Panc1 (cell line): Measurements from ENCODE around the gene ADORA1. TPM values are rescaled to one million over a fixed set of nuclear protein-coding genes. Genes with fewer than 3 reads are reported as not detected.

Experiments
- ATAC-seq: fragments of 200-7000 bp; cut with Tn5 transposase; 2 replicates; pipeline ENCODE4 v1.9.1; 2020; ENCODE audit warnings: mild to moderate bottlenecking, moderate library complexity
- BruUV-seq: library from RNA; stranded (reverse); fragments of 400-500 nt; replicated peaks from 2 replicates; lab custom pipeline; 2021; lab: Mats Ljungman, UMichigan
- CTCF ChIA-PET: fragments of 300-600 bp; sonication (Branson Sonifier 250); formaldehyde crosslinking; loops from one replicate; lab custom pipeline; 2022; ENCODE audit warnings: antibody characterized with exemption; lab: Charles Lee
- POLR2A ChIA-PET: fragments of 300-600 bp; sonication (Branson Sonifier 250); formaldehyde crosslinking; loops from one replicate; lab custom pipeline; 2022; ENCODE audit warnings: antibody characterized with exemption; lab: Charles Lee
- DNase-seq: peaks from one replicate; pipeline ENCODE4 v3.0.0-alpha.2; 2010; ENCODE audit warnings: low read depth, low spot score
- H3K27ac ChIP-seq: 2 replicates; pipeline ENCODE4 v1.5.1; 2011; ENCODE audit warnings: mild to moderate bottlenecking, low read length, inconsistent platforms
- H3K27me3 ChIP-seq: fragments of 200-500 bp; sonication (Bioruptor generic); 2 replicates; pipeline ENCODE4 v1.6.0; 2014; ENCODE audit warnings: low read length, inconsistent platforms; ENCODE audit not compliant: control insufficient read depth, insufficient read depth
- H3K36me3 ChIP-seq: fragments of 200-500 bp; sonication (Bioruptor generic); 2 replicates; pipeline ENCODE4 v1.5.1; 2014; ENCODE audit warnings: inconsistent platforms, mild to moderate bottlenecking, low read length, moderate library complexity; ENCODE audit not compliant: control insufficient read depth, insufficient read depth
- H3K4me1 ChIP-seq: 2 replicates; pipeline ENCODE4 v1.5.1; 2011; ENCODE audit warnings: inconsistent platforms, mild to moderate bottlenecking, low read length, moderate library complexity; ENCODE audit not compliant: control insufficient read depth, insufficient read depth
- H3K4me3 ChIP-seq, 2 experiments: 2 replicates each; pipeline ENCODE4 v1.5.1; 2011 to 2012; ENCODE audit warnings: low read depth in 2 of 2, low read length in 2 of 2, mild to moderate bottlenecking in 2 of 2, inconsistent platforms in 1 of 2, moderate library complexity in 1 of 2
- H3K9me3 ChIP-seq: fragments of 200-500 bp; sonication (Bioruptor generic); 2 replicates; pipeline ENCODE4 v1.5.1; 2014; ENCODE audit warnings: low read depth, mild to moderate bottlenecking, inconsistent platforms, low read length, moderate library complexity; ENCODE audit not compliant: control insufficient read depth, insufficient read depth
- POLR2AphosphoS5 ChIP-seq: IDR thresholded peaks from 2 replicates; pipeline ENCODE4 v1.6.1; 2012; ENCODE audit warnings: mild to moderate bottlenecking, low read depth, low read length, moderate library complexity
- SIN3A ChIP-seq: IDR thresholded peaks from 2 replicates; pipeline ENCODE4 v1.6.1; 2012; ENCODE audit warnings: low read depth, mild to moderate bottlenecking, low read length, moderate library complexity, borderline replicate concordance; ENCODE audit not compliant: insufficient read depth
- TCF7L2 ChIP-seq: IDR thresholded peaks from 2 replicates; pipeline ENCODE4 v1.6.1; 2011; ENCODE audit warnings: mild to moderate bottlenecking, low read depth, low read length, inconsistent platforms
- in situ Hi-C: cut with HindIII; loops from 2 replicates; pipeline ENCODE4 v1.10.0; 2016; ENCODE audit warnings: low sequenced_read_pairs, low pct_unique_long_range_greater_than_20kb
- intact Hi-C: fragments of 100-400 bp; cut with micrococcal nuclease; formaldehyde crosslinking; loops from one replicate; pipeline ENCODE4 v1.10.0; 2022; ENCODE audit not compliant: unreplicated experiment
- total RNA-seq: library from RNA; stranded (reverse); gene quantifications from one replicate; pipeline ENCODE4 v1.2.1, GENCODE V29; 2021; ENCODE audit not compliant: unreplicated experiment
- TF ChIP-seq, protein P1 (sequence below): fragments of 450-650 bp; IDR thresholded peaks from 2 replicates; pipeline ENCODE4 v1.5.1; 2017; ENCODE audit warnings: mild to moderate bottlenecking
- TF ChIP-seq, protein P2 (sequence below), 2 experiments: IDR thresholded peaks; 2 replicates each; pipeline ENCODE4 v1.6.1; 2011 to 2012; ENCODE audit warnings: low read depth in 2 of 2, control low read depth in 1 of 2, low read length in 1 of 2, mild to moderate bottlenecking in 1 of 2, moderate library complexity in 1 of 2; ENCODE audit not compliant: insufficient read depth in 1 of 2

ADORA1 gene
- total RNA-seq, 1 experiment from 2014 or later: 8.5 TPM

DNA sequence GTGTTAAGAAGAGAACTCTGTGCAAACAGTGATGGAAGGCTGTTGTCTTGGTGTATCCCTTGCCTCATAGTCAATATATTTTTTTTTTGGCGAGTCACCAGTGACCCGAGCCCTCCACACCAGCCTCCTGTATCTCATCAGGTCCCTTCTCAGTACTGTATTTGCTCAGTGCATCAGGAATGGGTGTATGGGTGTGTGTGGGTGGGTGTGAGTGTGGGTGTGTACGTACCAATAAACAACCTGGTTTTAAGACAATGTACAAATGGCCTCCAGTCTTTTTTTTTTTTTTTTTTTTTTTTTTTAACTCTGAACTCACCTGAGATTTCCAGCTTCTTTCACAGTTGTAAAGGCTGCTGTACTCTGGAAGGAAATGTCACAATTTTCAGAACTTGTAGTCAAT is 49.0 kb upstream of the ADORA1 start:
- DNase-seq: no peak
- in situ Hi-C loops: no loop called here
- no peaks in the 10 kb centered on the region for H3K9me3 ChIP-seq
- no TSS peak for BruUV-seq
- ChIA-PET POLR2A (no interaction called here), CTCF (no interaction called here)
- H3K27ac ChIP-seq: no peak overlapping the region
- intact Hi-C loops: no loop called here
- no peak for ATAC-seq
- H3K36me3 ChIP-seq: no peaks in the 10 kb centered on the region
- no peak overlapping the region for H3K4me3 ChIP-seq
- H3K27me3 ChIP-seq: no peaks in the 10 kb centered on the region
- TF ChIP-seq TCF7L2: no peak
- no peak for TF ChIP-seq SIN3A
- TF ChIP-seq, protein P1, sequence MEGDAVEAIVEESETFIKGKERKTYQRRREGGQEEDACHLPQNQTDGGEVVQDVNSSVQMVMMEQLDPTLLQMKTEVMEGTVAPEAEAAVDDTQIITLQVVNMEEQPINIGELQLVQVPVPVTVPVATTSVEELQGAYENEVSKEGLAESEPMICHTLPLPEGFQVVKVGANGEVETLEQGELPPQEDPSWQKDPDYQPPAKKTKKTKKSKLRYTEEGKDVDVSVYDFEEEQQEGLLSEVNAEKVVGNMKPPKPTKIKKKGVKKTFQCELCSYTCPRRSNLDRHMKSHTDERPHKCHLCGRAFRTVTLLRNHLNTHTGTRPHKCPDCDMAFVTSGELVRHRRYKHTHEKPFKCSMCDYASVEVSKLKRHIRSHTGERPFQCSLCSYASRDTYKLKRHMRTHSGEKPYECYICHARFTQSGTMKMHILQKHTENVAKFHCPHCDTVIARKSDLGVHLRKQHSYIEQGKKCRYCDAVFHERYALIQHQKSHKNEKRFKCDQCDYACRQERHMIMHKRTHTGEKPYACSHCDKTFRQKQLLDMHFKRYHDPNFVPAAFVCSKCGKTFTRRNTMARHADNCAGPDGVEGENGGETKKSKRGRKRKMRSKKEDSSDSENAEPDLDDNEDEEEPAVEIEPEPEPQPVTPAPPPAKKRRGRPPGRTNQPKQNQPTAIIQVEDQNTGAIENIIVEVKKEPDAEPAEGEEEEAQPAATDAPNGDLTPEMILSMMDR: no peak
- TF ChIP-seq, protein P2, sequence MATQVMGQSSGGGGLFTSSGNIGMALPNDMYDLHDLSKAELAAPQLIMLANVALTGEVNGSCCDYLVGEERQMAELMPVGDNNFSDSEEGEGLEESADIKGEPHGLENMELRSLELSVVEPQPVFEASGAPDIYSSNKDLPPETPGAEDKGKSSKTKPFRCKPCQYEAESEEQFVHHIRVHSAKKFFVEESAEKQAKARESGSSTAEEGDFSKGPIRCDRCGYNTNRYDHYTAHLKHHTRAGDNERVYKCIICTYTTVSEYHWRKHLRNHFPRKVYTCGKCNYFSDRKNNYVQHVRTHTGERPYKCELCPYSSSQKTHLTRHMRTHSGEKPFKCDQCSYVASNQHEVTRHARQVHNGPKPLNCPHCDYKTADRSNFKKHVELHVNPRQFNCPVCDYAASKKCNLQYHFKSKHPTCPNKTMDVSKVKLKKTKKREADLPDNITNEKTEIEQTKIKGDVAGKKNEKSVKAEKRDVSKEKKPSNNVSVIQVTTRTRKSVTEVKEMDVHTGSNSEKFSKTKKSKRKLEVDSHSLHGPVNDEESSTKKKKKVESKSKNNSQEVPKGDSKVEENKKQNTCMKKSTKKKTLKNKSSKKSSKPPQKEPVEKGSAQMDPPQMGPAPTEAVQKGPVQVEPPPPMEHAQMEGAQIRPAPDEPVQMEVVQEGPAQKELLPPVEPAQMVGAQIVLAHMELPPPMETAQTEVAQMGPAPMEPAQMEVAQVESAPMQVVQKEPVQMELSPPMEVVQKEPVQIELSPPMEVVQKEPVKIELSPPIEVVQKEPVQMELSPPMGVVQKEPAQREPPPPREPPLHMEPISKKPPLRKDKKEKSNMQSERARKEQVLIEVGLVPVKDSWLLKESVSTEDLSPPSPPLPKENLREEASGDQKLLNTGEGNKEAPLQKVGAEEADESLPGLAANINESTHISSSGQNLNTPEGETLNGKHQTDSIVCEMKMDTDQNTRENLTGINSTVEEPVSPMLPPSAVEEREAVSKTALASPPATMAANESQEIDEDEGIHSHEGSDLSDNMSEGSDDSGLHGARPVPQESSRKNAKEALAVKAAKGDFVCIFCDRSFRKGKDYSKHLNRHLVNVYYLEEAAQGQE (IDR thresholded peaks at IDR 0.05; ENCODE audit: insufficient read depth in 1 of 2, low read depth in 2 of 2, low read length in 1 of 2): no peak
- TF ChIP-seq POLR2AphosphoS5: no peak
- H3K4me1 ChIP-seq: no peaks in the 10 kb centered on the region

DNA sequence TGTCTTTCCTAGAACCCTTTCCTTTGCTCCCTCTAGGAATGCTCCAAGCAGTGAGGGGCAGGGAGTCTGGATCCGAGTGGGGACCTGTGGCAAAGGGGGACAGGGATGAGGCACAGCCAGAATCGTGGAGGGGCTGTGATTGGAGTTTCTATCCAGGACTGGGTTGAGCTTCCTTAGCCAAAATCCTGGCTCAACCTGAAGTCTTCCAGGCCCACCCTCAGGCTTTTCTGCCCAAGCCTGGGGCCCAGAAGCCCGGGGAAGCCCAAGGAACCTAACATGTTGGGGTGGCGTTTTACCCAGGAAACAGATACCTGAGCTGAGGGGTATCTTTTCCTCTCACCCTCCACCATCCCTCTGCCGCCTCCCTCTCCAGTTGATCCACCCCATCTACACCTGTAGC is 47.1 kb upstream of the ADORA1 start:
- H3K36me3 ChIP-seq: no peaks in the 10 kb centered on the region
- no TSS peak for BruUV-seq
- ATAC-seq (no peak), DNase-seq (no peak)
- TF ChIP-seq, protein P1: no peak
- TF ChIP-seq POLR2AphosphoS5 (no peak), TCF7L2 (no peak), SIN3A (no peak)
- TF ChIP-seq, protein P2 (IDR thresholded peaks at IDR 0.05; ENCODE audit: insufficient read depth in 1 of 2, low read depth in 2 of 2, low read length in 1 of 2): no peak
- intact Hi-C loops (no loop called here), in situ Hi-C loops (no loop called here)
- CTCF ChIA-PET: no interaction called here
- POLR2A ChIA-PET: no interaction called here
- no peaks in the 10 kb centered on the region for H3K27me3 ChIP-seq
- H3K27ac ChIP-seq: no peak overlapping the region
- no peak overlapping the region for H3K4me3 ChIP-seq
- no peaks in the 10 kb centered on the region for H3K9me3 ChIP-seq
- H3K4me1 ChIP-seq: no peaks in the 10 kb centered on the region
